Tibial nerve (tissue), 4 donors: Measurements from ENCODE around the gene CALHM3. TPM values are rescaled to one million over a fixed set of nuclear protein-coding genes. Genes with fewer than 3 reads are reported as not detected.

Source experiments
- DNase-seq, 2 donors: peaks; one replicate each; pipeline ENCODE4 v3.0.0-alpha.2; 2019; ENCODE audit warnings: low spot score in 2 of 2
- H3K27ac ChIP-seq, 4 donors: fragments of 200-600 bp; sonication (generic) in 3 of 4; one replicate each; pipeline ENCODE4 v1.5.1; 2017 to 2019; ENCODE audit warnings: mild to moderate bottlenecking in 1 of 4
- H3K27me3 ChIP-seq, 2 donors: fragments of 200-600 bp; sonication (generic) in 1 of 2; one replicate each; pipeline versions ENCODE4 v1.5.1 to v1.6.0; 2017 to 2019
- H3K36me3 ChIP-seq, 3 donors: fragments of 200-600 bp; sonication (generic); one replicate each; pipeline ENCODE4 v1.5.1; 2018 to 2019
- H3K4me1 ChIP-seq, 4 donors: fragments of 200-600 bp; sonication (generic) in 3 of 4; one replicate each; pipeline ENCODE4 v1.5.1; 2017 to 2019
- H3K4me3 ChIP-seq, 4 donors: fragments of 200-600 bp; sonication (generic) in 3 of 4; one replicate each; pipeline ENCODE4 v1.5.1; 2017 to 2019; ENCODE audit warnings: mild to moderate bottlenecking in 1 of 4, moderate library complexity in 1 of 4
- H3K9me3 ChIP-seq, 4 donors: fragments of 200-600 bp; sonication (generic) in 3 of 4; one replicate each; pipeline ENCODE4 v1.5.1; 2017 to 2019
- EP300 ChIP-seq, 2 donors: sonication (generic); formaldehyde crosslinking; IDR thresholded peaks; one replicate each; pipeline ENCODE4 v1.6.1; 2017; ENCODE audit warnings: antibody characterized with exemption in 2 of 2, mild to moderate bottlenecking in 1 of 2
- POLR2A ChIP-seq, 2 donors: fragments of 450-650 bp; IDR thresholded peaks; one replicate each; pipeline ENCODE4 v1.6.1; 2017; ENCODE audit warnings: antibody characterized with exemption in 2 of 2, mild to moderate bottlenecking in 2 of 2, moderate library complexity in 2 of 2
- WGBS, 2 donors: methylation state at CpG; one replicate each; pipeline ENCODE4 v1.1.5; 2018; 5-methylcytosine and 5-hydroxymethylcytosine counted together
- total RNA-seq, 4 donors: library from RNA; depleted of rRNA; stranded (reverse); fragments of >200 nt; gene quantifications; one replicate each; pipeline ENCODE4 v1.1.0, GENCODE V29; 2016
- TF ChIP-seq, protein P1 (sequence below), 5 experiments: fragments of 200-600 bp in 3 of 5; fragments of 450-650 bp in 2 of 5; sonication (generic) in 3 of 5; IDR thresholded peaks; one replicate each; pipeline ENCODE4 v1.5.1; 2016 to 2019; ENCODE audit warnings: antibody characterized with exemption in 5 of 5, mild to moderate bottlenecking in 3 of 5, moderate library complexity in 2 of 5

Gene CALHM3
- total RNA-seq, 4 donors from 2014 or later, result not detected

DNA sequence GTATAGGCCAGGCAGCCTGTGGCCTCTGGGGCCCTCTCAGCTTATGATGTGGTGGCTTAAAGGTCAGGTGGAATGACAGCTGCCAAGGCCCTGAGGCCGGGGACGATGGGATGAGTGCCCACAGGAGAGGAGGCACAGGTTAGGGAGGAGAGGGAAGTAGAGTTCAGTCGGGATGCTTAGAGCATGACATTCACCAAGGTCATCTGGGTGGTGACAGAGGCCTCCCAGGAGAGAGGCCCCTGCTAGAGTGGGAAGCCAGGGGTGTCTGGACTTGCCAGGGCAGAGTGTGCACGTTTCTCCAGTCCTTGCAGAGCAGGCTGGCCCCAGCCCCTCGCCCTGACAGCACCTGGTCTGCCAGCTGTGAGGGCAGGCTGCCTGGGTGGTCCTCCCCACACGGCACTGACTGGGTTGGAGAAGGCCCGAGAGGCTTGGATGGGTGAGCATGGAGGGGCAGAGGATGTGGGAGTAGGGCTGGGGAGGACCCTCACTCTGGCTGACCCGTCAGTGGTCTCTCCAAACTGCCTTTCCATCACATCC is 21.8 kb downstream of the CALHM3 start:
- WGBS, 2 donors, result 73% methylated on average over 8 of the region's 8 CpGs
- no peak for DNase-seq

DNA sequence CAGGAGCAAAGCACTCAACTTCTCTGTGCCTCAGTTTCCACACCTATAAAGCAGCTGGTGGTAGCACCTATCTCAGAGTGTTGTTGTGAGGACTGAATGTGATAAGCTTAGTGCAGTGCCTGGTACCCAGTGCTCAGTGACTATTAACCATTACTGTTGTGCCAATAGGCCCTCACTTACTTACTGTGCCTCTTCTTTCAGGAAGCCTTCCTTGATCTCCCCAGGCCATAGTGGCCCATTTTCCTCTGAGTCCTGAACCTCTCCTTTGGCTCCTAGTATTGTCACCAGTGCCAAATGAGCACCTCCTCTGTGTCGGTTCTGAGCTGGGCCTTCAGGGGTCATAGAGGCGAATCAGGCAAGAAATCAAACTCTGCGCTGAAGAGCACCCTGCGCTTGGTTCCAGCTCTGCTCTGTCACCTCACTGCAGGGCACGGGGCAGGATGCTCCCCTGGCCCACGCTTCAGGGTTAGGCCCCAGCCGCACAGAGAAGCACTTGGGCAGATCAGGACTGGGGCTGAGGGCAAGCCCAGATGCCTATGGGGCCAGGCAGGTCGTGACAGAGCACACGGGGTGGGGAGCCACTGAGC is 22.9 kb downstream of the CALHM3 start:
- Histone ChIP-seq H3K27ac (no peak overlapping the region), H3K9me3 (no peaks in the 10 kb centered on the region), H3K4me3 (no peak overlapping the region), H3K27me3 (no peaks in the 10 kb centered on the region), H3K36me3 (no peaks in the 10 kb centered on the region), H3K4me1 (peaks cover 0 to 8% (median 7%) of the 10 kb centered on the region in 4 donors)
- 85 to 89% methylated on average over 9 of the region's 9 CpGs for WGBS, 2 donors
- TF ChIP-seq EP300 (IDR thresholded peaks at IDR 0.05) (no peak), POLR2A (IDR thresholded peaks at IDR 0.05) (no peak)
- TF ChIP-seq, protein P1, sequence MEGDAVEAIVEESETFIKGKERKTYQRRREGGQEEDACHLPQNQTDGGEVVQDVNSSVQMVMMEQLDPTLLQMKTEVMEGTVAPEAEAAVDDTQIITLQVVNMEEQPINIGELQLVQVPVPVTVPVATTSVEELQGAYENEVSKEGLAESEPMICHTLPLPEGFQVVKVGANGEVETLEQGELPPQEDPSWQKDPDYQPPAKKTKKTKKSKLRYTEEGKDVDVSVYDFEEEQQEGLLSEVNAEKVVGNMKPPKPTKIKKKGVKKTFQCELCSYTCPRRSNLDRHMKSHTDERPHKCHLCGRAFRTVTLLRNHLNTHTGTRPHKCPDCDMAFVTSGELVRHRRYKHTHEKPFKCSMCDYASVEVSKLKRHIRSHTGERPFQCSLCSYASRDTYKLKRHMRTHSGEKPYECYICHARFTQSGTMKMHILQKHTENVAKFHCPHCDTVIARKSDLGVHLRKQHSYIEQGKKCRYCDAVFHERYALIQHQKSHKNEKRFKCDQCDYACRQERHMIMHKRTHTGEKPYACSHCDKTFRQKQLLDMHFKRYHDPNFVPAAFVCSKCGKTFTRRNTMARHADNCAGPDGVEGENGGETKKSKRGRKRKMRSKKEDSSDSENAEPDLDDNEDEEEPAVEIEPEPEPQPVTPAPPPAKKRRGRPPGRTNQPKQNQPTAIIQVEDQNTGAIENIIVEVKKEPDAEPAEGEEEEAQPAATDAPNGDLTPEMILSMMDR (IDR thresholded peaks at IDR 0.05), result no peak
- DNase-seq, result no peak

More for the DNA sequence above, 21.8 kb downstream of the CALHM3 start:
- Histone ChIP-seq H3K4me3 (no peak overlapping the region), H3K27me3 (no peaks in the 10 kb centered on the region), H3K4me1 (peaks cover 0 to 8% (median 6%) of the 10 kb centered on the region in 4 donors), H3K36me3 (no peaks in the 10 kb centered on the region), H3K9me3 (no peaks in the 10 kb centered on the region), H3K27ac (no peak overlapping the region)
- TF ChIP-seq EP300 (IDR thresholded peaks at IDR 0.05), result no peak
- TF ChIP-seq, protein P1 (IDR thresholded peaks at IDR 0.05), result no peak
- no peak for TF ChIP-seq POLR2A (IDR thresholded peaks at IDR 0.05)

DNA sequence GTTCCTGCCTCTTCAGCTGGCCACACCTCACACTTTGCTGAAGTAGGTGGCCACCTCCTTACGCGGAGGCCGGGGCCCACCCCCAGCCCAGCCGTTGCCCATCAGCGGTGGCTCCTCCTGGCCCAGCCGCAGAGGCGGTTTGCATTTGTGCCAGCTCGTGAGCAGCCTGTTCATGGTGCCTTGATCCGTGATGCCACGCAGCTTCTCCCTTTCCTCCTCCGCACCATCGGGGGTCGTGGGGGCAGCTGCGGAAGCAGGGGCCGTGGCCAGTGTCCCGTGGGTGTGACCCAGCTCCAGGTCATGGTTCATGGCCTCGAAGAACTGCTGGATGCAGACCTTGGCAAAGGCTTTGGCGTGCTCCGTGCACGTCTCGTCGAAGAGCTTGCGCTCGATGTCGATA is 23.8 kb downstream of the CALHM3 start:
- no peak overlapping the region for H3K4me3 ChIP-seq
- H3K9me3 ChIP-seq, result no peaks in the 10 kb centered on the region
- H3K4me1 ChIP-seq, result peaks cover 0 to 18% (median 10%) of the 10 kb centered on the region in 4 donors
- no peaks in the 10 kb centered on the region for H3K27me3 ChIP-seq
- no peak for DNase-seq
- TF ChIP-seq EP300 (IDR thresholded peaks at IDR 0.05) (no peak), POLR2A (IDR thresholded peaks at IDR 0.05) (no peak)
- TF ChIP-seq, protein P1 (IDR thresholded peaks at IDR 0.05), result no peak
- no peak overlapping the region for H3K27ac ChIP-seq
- 59 to 78% methylated on average over 22 to 25 of the region's 25 CpGs for WGBS, 2 donors
- peaks cover 0 to under 1% (median 0%) of the 10 kb centered on the region in 3 donors for H3K36me3 ChIP-seq

DNA sequence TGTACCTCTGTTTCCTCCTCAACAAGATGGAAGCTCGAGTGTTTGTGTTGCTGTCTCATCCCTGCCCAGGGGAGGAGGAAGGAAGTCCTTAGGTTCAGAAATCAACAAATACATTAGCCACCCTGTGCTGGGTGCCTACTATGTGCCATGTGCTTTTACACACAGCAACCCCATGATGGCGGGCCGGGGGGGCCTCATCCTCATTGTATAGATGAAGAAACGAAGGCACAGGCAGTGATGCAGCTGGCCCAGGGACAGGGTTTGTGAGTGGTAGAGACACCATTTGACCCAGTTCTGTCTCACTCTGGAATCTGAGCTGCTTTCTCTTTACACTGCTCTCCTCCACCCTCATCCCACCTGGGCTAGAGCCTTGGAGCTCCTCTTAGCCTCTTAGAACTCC is 25.0 kb downstream of the CALHM3 start:
- peaks cover 0 to 12% (median 0%) of the 10 kb centered on the region in 3 donors for H3K36me3 ChIP-seq
- no peaks in the 10 kb centered on the region for H3K27me3 ChIP-seq
- no peak overlapping the region for H3K4me3 ChIP-seq
- no peak for DNase-seq
- TF ChIP-seq, protein P1 (IDR thresholded peaks at IDR 0.05), result no peak
- TF ChIP-seq EP300 (IDR thresholded peaks at IDR 0.05) (no peak), POLR2A (IDR thresholded peaks at IDR 0.05) (no peak)
- H3K4me1 ChIP-seq, result peaks cover 0 to 30% (median 22%) of the 10 kb centered on the region in 4 donors
- no peaks in the 10 kb centered on the region for H3K9me3 ChIP-seq
- 92 to 95% methylated on average over 4 of the region's 4 CpGs for WGBS, 2 donors
- no peak overlapping the region for H3K27ac ChIP-seq

DNA sequence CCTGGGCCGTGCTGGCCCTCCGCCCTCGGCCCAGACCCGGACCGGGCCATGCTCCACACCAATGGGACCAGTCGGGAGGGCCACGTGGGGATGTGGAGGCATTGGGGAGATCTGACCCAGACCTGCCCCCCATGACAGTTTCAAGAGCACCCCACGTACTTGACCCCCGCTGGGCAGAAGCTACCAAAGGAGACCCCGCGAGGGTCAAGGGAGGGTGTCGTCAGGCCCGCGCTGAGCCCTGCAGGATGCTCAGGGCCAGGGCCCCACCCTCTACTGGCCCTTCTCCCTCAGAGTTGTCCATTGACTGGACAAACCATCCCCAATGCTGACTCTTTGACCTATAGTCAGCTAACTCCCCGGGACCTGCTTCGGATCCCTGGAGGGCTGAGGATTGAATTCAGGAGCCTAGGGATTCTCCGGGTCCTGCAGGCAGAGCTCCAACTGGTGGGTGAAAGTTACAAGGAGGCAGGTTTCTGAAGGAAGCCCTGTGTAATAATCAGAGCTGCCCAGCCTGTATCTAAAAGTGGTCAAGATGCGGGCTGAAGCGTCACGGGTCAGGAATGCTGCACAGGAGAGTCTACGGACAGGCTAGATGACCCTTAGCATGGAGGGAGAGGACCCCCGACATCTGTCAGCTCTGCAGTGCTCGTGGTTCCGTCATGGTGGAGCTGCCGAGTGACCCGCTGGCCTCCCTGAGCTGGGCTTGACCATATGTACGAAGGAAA is 26.4 kb downstream of the CALHM3 start:
- WGBS, 2 donors, result 27 to 28% methylated on average over 25 to 26 of the region's 27 CpGs

More for the DNA sequence above, 26.4 kb downstream of the CALHM3 start:
- no peaks in the 10 kb centered on the region for H3K27me3 ChIP-seq
- peak overlapping the region; percentile 59 to 93 (median 87) for H3K27ac ChIP-seq
- H3K9me3 ChIP-seq, result no peaks in the 10 kb centered on the region
- H3K4me1 ChIP-seq, result peaks cover 0 to 43% (median 30%) of the 10 kb centered on the region in 4 donors
- H3K4me3 ChIP-seq, result peak overlapping the region; percentile 59 to 90 (median 82)
- peaks cover 0 to 26% (median 0%) of the 10 kb centered on the region in 3 donors for H3K36me3 ChIP-seq
- TF ChIP-seq, protein P1 (IDR thresholded peaks at IDR 0.05), result no peak
- TF ChIP-seq EP300 (IDR thresholded peaks at IDR 0.05) (no peak), POLR2A (IDR thresholded peaks at IDR 0.05) (no peak)
- no peak for DNase-seq
